Measurements from ENCODE around the gene TPBGL.

The TPBGL gene

DNA sequence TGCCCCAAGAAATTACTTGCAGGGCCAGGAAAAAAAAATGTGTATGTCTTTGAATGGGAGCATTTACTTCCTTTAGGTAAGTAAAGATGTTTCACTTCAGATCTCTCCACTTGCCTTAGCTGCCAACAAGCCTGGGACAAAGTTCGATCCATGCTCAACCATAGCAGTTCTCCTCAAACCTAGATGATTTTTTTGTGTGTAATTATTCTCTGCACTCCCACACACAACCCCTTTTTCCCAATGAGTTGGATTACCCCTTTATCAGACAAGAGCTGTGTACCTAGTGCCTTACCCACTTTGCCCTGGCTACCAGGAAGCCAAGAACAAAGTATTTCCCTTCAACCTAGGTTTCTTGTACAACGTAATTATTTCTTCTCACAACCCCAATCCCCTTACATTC, 35.6 kb downstream of the TPBGL start:
- no peak overlapping the region for H3K4me2 ChIP-seq (ENCODE audit: insufficient read depth, low read length, poor library complexity, severe bottlenecking)
- no peak overlapping the region for H3K9ac ChIP-seq (ENCODE audit: low read depth, low read length, poor library complexity)
- 100% methylated on average over 1 of the region's 2 CpGs; no CpG with 5 or more reads in 1 of the 2 donors for WGBS, 2 donors (ENCODE audit: extremely low coverage in 2 of 2, insufficient read length in 2 of 2, insufficient replicate concordance in 1 of 2)
- H3K4me1 ChIP-seq (ENCODE audit: control insufficient read depth in 2 of 2, insufficient read depth in 1 of 2, low read depth in 1 of 2, low read length in 2 of 2) = no peaks in the 10 kb centered on the region
- no peak overlapping the region for H2AK5ac ChIP-seq (ENCODE audit: low read depth, low read length)
- H3K14ac ChIP-seq (ENCODE audit: low read length) = no peak overlapping the region
- peaks cover 1 to 30% of the 10 kb centered on the region in 2 donors for H3K36me3 ChIP-seq (replicated peaks in 1 of 2; ENCODE audit: control insufficient read depth in 2 of 2, insufficient read depth in 2 of 2, low read length in 2 of 2)
- no peak overlapping the region for H3K18ac ChIP-seq (ENCODE audit: low read length)
- no peak overlapping the region for H2BK12ac ChIP-seq (ENCODE audit: low read length)
- no peaks in the 10 kb centered on the region for H3K9me3 ChIP-seq (replicated peaks in 1 of 2; ENCODE audit: control insufficient read depth in 2 of 2, insufficient read depth in 1 of 2, low read depth in 1 of 2, low read length in 2 of 2)
- no peak overlapping the region for H4K8ac ChIP-seq (ENCODE audit: low read depth, low read length)
- H3K27ac ChIP-seq (replicated peaks; ENCODE audit: low read length) = no peak overlapping the region
- no peak overlapping the region for H2BK15ac ChIP-seq (ENCODE audit: low read length)
- no peak overlapping the region for H3K23ac ChIP-seq (ENCODE audit: low read depth, low read length, poor library complexity)
- no peak overlapping the region for H2BK120ac ChIP-seq (ENCODE audit: low read depth, low read length)
- H3K79me1 ChIP-seq (ENCODE audit: low read depth, low read length) = no peaks in the 10 kb centered on the region
- no peak for DNase-seq (ENCODE audit: low spot score)
- no peak overlapping the region for H4K91ac ChIP-seq (ENCODE audit: low read depth, low read length, poor library complexity)
- H2AFZ ChIP-seq (ENCODE audit: low read length) = no peak overlapping the region
- H3K4me3 ChIP-seq (ENCODE audit: low read length in 2 of 2) = no peak overlapping the region
- H3K4ac ChIP-seq (ENCODE audit: low read length) = no peak overlapping the region
- H2BK5ac ChIP-seq (ENCODE audit: low read length) = no peak overlapping the region
- H3K27me3 ChIP-seq (ENCODE audit: control insufficient read depth in 3 of 3, insufficient read depth in 3 of 3, low read depth in 1 of 3, low read length in 3 of 3) = no peaks in the 10 kb centered on the region

- no peak overlapping the region for H3K23ac ChIP-seq (ENCODE audit: low read depth, low read length, poor library complexity)
- no peak overlapping the region for H2BK12ac ChIP-seq (ENCODE audit: low read length)
- H3K18ac ChIP-seq (ENCODE audit: low read length) = no peak overlapping the region
- no peak overlapping the region for H4K8ac ChIP-seq (ENCODE audit: low read depth, low read length)
- peaks cover 1 to 30% of the 10 kb centered on the region in 2 donors for H3K36me3 ChIP-seq (replicated peaks in 1 of 2; ENCODE audit: control insufficient read depth in 2 of 2, insufficient read depth in 2 of 2, low read length in 2 of 2)
- H2BK5ac ChIP-seq (ENCODE audit: low read length) = no peak overlapping the region
- H2AFZ ChIP-seq (ENCODE audit: low read length) = no peak overlapping the region
- no peak overlapping the region for H2BK15ac ChIP-seq (ENCODE audit: low read length)
- H3K9ac ChIP-seq (ENCODE audit: low read depth, low read length, poor library complexity) = no peak overlapping the region
- H2AK5ac ChIP-seq (ENCODE audit: low read depth, low read length) = no peak overlapping the region
- H3K4me3 ChIP-seq (ENCODE audit: low read length in 2 of 2) = no peak overlapping the region
- WGBS, 2 donors (ENCODE audit: extremely low coverage in 2 of 2, insufficient read length in 2 of 2, insufficient replicate concordance in 1 of 2) = no CpG with 5 or more reads among the region's 6 CpGs
- no peak overlapping the region for H3K14ac ChIP-seq (ENCODE audit: low read length)
- no peak overlapping the region for H2BK120ac ChIP-seq (ENCODE audit: low read depth, low read length)
- H3K27ac ChIP-seq (replicated peaks; ENCODE audit: low read length) = no peak overlapping the region
- H3K4me1 ChIP-seq (ENCODE audit: control insufficient read depth in 2 of 2, insufficient read depth in 1 of 2, low read depth in 1 of 2, low read length in 2 of 2) = no peaks in the 10 kb centered on the region
- no peaks in the 10 kb centered on the region for H3K79me1 ChIP-seq (ENCODE audit: low read depth, low read length)
- no peaks in the 10 kb centered on the region for H3K27me3 ChIP-seq (ENCODE audit: control insufficient read depth in 3 of 3, insufficient read depth in 3 of 3, low read depth in 1 of 3, low read length in 3 of 3)
- no peak overlapping the region for H3K4ac ChIP-seq (ENCODE audit: low read length)
- H3K4me2 ChIP-seq (ENCODE audit: insufficient read depth, low read length, poor library complexity, severe bottlenecking) = no peak overlapping the region
- no peaks in the 10 kb centered on the region for H3K9me3 ChIP-seq (replicated peaks in 1 of 2; ENCODE audit: control insufficient read depth in 2 of 2, insufficient read depth in 1 of 2, low read depth in 1 of 2, low read length in 2 of 2)
- H4K91ac ChIP-seq (ENCODE audit: low read depth, low read length, poor library complexity) = no peak overlapping the region
- no peak for DNase-seq (ENCODE audit: low spot score)
Measured at GRCh38 chr11:75276686-75277085, 36.1 kb downstream of the TPBGL start.

DNA sequence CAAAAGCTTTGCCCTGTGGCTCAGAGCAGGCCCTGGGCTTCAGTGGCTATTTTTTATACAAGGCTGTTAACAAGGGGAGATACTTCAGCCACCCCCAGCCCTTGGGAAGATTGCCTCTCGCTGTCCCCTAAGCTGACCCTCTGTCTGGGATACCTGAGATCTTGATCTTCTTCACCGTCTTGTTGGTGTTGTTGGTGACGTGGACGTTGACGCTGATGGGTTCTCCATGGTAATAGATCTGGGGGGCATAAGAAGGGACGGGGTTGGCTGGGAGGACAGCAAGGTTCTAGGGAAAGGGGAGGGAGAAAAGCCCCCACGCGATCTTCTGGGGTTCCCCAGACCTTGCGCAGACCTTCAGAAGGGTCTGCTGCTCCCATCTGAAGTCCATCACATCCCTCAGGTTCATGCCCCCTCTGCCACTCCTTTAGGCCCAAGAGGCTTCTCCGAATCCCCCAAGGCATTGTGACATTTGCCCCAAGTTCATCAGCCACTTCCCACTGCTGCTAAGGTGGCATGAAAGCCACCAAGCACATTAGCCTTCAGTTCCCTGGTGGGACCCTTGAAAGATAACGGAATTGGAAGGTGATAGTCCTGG, 36.7 kb downstream of the TPBGL start:
- WGBS, 2 donors (ENCODE audit: extremely low coverage in 2 of 2, insufficient read length in 2 of 2, insufficient replicate concordance in 1 of 2) = no CpG with 5 or more reads among the region's 11 CpGs
- Histone ChIP-seq H3K18ac (ENCODE audit: low read length) (no peak overlapping the region), H2BK15ac (ENCODE audit: low read length) (no peak overlapping the region), H3K4me3 (ENCODE audit: low read length in 2 of 2) (no peak overlapping the region), H3K79me1 (ENCODE audit: low read depth, low read length) (no peaks in the 10 kb centered on the region), H3K36me3 (replicated peaks in 1 of 2; ENCODE audit: control insufficient read depth in 2 of 2, insufficient read depth in 2 of 2, low read length in 2 of 2) (peaks cover 1 to 30% of the 10 kb centered on the region in 2 donors), H3K23ac (ENCODE audit: low read depth, low read length, poor library complexity) (no peak overlapping the region), H3K4me2 (ENCODE audit: insufficient read depth, low read length, poor library complexity, severe bottlenecking) (no peak overlapping the region), H3K4ac (ENCODE audit: low read length) (no peak overlapping the region), H3K9ac (ENCODE audit: low read depth, low read length, poor library complexity) (no peak overlapping the region), H3K9me3 (replicated peaks in 1 of 2; ENCODE audit: control insufficient read depth in 2 of 2, insufficient read depth in 1 of 2, low read depth in 1 of 2, low read length in 2 of 2) (no peaks in the 10 kb centered on the region), H4K8ac (ENCODE audit: low read depth, low read length) (no peak overlapping the region), H3K27ac (replicated peaks; ENCODE audit: low read length) (no peak overlapping the region), H2AFZ (ENCODE audit: low read length) (no peak overlapping the region), H2BK5ac (ENCODE audit: low read length) (no peak overlapping the region), H2AK5ac (ENCODE audit: low read depth, low read length) (no peak overlapping the region), H4K91ac (ENCODE audit: low read depth, low read length, poor library complexity) (no peak overlapping the region), H3K4me1 (ENCODE audit: control insufficient read depth in 2 of 2, insufficient read depth in 1 of 2, low read depth in 1 of 2, low read length in 2 of 2) (no peaks in the 10 kb centered on the region), H3K14ac (ENCODE audit: low read length) (no peak overlapping the region), H2BK120ac (ENCODE audit: low read depth, low read length) (no peak overlapping the region), H3K27me3 (ENCODE audit: control insufficient read depth in 3 of 3, insufficient read depth in 3 of 3, low read depth in 1 of 3, low read length in 3 of 3) (no peaks in the 10 kb centered on the region), H2BK12ac (ENCODE audit: low read length) (no peak overlapping the region)
- DNase-seq (ENCODE audit: low spot score) = no peak

GRCh38 chr11:75277991-75278790, 37.6 kb downstream of the TPBGL start:
- Histone ChIP-seq H4K8ac (ENCODE audit: low read depth, low read length) (no peak overlapping the region), H3K4me2 (ENCODE audit: insufficient read depth, low read length, poor library complexity, severe bottlenecking) (no peak overlapping the region), H3K4me3 (ENCODE audit: low read length in 2 of 2) (no peak overlapping the region), H2BK120ac (ENCODE audit: low read depth, low read length) (no peak overlapping the region), H2AFZ (ENCODE audit: low read length) (no peak overlapping the region), H3K18ac (ENCODE audit: low read length) (no peak overlapping the region), H3K9ac (ENCODE audit: low read depth, low read length, poor library complexity) (no peak overlapping the region), H3K4ac (ENCODE audit: low read length) (no peak overlapping the region), H3K4me1 (ENCODE audit: control insufficient read depth in 2 of 2, insufficient read depth in 1 of 2, low read depth in 1 of 2, low read length in 2 of 2) (no peaks in the 10 kb centered on the region), H3K79me1 (ENCODE audit: low read depth, low read length) (no peaks in the 10 kb centered on the region), H3K23ac (ENCODE audit: low read depth, low read length, poor library complexity) (no peak overlapping the region), H2AK5ac (ENCODE audit: low read depth, low read length) (no peak overlapping the region), H3K9me3 (replicated peaks in 1 of 2; ENCODE audit: control insufficient read depth in 2 of 2, insufficient read depth in 1 of 2, low read depth in 1 of 2, low read length in 2 of 2) (no peaks in the 10 kb centered on the region), H2BK15ac (ENCODE audit: low read length) (no peak overlapping the region), H4K91ac (ENCODE audit: low read depth, low read length, poor library complexity) (no peak overlapping the region), H3K27me3 (ENCODE audit: control insufficient read depth in 3 of 3, insufficient read depth in 3 of 3, low read depth in 1 of 3, low read length in 3 of 3) (no peaks in the 10 kb centered on the region), H2BK12ac (ENCODE audit: low read length) (no peak overlapping the region), H3K27ac (replicated peaks; ENCODE audit: low read length) (no peak overlapping the region), H3K14ac (ENCODE audit: low read length) (no peak overlapping the region), H2BK5ac (ENCODE audit: low read length) (no peak overlapping the region), H3K36me3 (replicated peaks in 1 of 2; ENCODE audit: control insufficient read depth in 2 of 2, insufficient read depth in 2 of 2, low read length in 2 of 2) (peaks cover 1 to 35% of the 10 kb centered on the region in 2 donors)
- no peak for DNase-seq (ENCODE audit: low spot score)
- WGBS, 2 donors (ENCODE audit: extremely low coverage in 2 of 2, insufficient read length in 2 of 2, insufficient replicate concordance in 1 of 2) = no CpG with 5 or more reads among the region's 13 CpGs

Measured in neuronal stem cell (in vitro differentiated cells).